ENCODE results near the gene OGFOD3. TPM values are rescaled to one million over a fixed set of nuclear protein-coding genes. Genes with fewer than 3 reads are reported as not detected.

Gene OGFOD3, protein sequence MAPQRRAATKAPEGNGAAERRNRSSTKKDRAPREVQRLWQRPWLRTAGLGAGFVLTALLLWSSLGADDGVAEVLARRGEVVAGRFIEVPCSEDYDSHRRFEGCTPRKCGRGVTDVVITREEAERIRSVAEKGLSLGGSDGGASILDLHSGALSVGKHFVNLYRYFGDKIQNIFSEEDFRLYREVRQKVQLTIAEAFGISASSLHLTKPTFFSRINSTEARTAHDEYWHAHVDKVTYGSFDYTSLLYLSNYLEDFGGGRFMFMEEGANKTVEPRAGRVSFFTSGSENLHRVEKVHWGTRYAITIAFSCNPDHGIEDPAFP
- 10 to 100 TPM; 14.1 to 28.2 (median 22.1) TPM for total RNA-seq
- 10 to 100 TPM in 1 of 3 donors, 1 to 10 TPM in 2; 6.0 to 23.4 (median 6.9) TPM for polyA plus RNA-seq

DNA sequence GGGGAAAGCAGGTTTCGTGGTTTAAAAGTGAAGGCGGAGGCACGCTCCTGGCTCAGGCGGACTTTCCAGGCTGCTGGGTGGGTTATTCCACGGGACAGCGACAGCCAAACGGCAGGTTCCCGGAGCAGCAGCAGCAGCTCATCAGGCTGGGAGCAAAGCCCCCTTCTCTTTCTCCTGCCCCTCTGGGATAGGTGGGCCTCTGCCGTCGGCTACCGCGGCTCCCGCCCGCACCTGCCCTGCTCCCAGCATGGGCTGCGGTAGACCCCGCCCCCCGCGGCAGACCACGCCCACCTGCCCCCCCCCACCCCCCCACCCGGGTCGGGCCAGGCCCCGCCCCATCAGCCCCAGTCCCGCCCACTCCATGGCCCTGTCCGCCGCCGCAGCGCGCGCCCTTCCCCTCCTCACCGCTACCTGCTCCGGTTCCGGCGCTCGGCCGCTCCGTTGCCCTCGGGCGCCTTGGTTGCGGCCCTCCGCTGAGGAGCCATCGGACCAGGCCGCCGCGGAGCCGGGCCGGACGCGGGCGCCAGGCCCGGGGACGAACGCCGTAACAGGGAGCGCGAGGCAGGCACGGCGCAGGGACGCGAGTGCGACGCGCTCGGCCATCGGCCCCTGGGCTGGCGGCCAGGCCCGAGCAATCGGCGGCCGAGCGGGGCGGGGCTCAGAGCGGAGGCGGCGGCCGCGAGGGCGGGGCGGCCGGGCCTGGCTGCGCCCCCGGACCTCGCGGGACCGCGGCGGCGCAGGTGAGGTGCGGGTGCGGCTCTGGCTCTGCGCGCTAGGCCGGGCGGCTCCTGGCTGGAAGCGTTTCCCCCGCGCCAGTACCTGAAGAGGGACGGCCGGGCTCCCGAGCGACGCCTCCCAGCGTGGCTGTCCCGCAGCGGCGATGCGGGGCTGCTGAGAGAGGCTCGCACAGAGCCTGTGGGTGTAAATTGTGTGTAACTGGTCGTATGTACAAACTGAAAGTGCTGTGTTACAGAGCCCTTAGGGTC, at the start of gene OGFOD3, which contains the start of gene HEXD:
OGFOD3 (minus strand) TSS at position 586 of the 986 bp plus-strand sequence; CDS start at position 485, 101 bp downstream.
HEXD (plus strand) TSS at position 347 of the 986 bp plus-strand sequence. CDS start 1,453 bp downstream, outside the sequence.
- 1 to 2% methylated on average over 108 of the region's 108 CpGs for WGBS, 2 donors
- Histone ChIP-seq H3K4me3 (peak within 1 kb of the TSS; percentile 55 to 77 (median 74)), H3K27ac (peak within 1 kb of the TSS; percentile 86 to 94 (median 89)), H3K4me1 (peaks cover 0 to 26% (median 12%) of the 10 kb centered on the region in 4 donors), H3K27me3 (no peaks in the 10 kb centered on the region), H3K9me3 (peaks cover 0 to 2% (median 0%) of the 10 kb centered on the region in 4 donors), H3K36me3 (peaks cover 0 to 10% (median 3%) of the 10 kb centered on the region in 4 donors)
- intact Hi-C loops (cut with DNase I) = loop anchor here (2.0 to 10.0 kb wide), 2 partner anchors 33 to 213 kb away; partner anchors contain the start of gene CYBC1
- TF ChIP-seq, protein P1, sequence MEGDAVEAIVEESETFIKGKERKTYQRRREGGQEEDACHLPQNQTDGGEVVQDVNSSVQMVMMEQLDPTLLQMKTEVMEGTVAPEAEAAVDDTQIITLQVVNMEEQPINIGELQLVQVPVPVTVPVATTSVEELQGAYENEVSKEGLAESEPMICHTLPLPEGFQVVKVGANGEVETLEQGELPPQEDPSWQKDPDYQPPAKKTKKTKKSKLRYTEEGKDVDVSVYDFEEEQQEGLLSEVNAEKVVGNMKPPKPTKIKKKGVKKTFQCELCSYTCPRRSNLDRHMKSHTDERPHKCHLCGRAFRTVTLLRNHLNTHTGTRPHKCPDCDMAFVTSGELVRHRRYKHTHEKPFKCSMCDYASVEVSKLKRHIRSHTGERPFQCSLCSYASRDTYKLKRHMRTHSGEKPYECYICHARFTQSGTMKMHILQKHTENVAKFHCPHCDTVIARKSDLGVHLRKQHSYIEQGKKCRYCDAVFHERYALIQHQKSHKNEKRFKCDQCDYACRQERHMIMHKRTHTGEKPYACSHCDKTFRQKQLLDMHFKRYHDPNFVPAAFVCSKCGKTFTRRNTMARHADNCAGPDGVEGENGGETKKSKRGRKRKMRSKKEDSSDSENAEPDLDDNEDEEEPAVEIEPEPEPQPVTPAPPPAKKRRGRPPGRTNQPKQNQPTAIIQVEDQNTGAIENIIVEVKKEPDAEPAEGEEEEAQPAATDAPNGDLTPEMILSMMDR (IDR thresholded peaks at IDR 0.05) = no peak
- TF ChIP-seq POLR2AphosphoS5 (IDR thresholded peaks at IDR 0.05) = peak in 2 of 4 donors; percentile 23 to 30
- peak; percentile 86 for DNase-seq

DNA sequence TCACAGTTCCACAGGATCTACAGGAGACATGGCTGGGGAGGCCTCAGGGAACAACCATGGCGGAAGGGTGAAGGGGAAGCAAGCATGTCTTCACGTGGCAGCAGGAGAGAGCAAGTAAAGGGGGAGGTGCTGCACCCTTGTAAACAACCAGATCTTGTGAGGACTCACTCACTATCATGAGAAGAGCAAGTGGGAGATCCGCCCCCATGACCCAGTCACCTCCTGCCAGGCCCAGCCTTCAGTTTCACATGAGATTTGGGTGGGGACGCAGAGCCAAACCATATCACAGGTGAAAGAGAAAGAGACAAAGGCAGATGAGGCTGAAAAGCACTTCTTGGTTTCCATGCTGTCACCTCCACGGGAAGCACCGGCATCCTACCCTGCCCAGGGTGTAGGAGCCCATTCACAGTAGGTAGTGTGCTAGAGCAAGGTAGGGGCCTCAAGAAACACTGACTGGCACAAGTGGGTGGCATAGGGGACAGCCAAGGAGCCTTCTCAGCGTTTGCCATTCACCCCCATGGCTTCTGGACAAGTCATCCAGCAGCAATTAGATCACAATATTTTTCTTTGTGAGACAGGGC, 46.7 kb upstream of the OGFOD3 start:
- DNase-seq = no peak
- H3K4me1 ChIP-seq = peaks cover 0 to 2% (median 0%) of the 10 kb centered on the region in 4 donors
- H3K4me3 ChIP-seq = no peak overlapping the region
- H3K27ac ChIP-seq = no peak overlapping the region
- H3K27me3 ChIP-seq = no peaks in the 10 kb centered on the region
- WGBS, 2 donors = 84 to 88% methylated on average over 7 of the region's 7 CpGs
- peaks cover 12 to 99% (median 49%) of the 10 kb centered on the region in 4 donors for H3K36me3 ChIP-seq
- intact Hi-C loops (cut with DNase I) = no loop called here
- no peak for TF ChIP-seq EP300 (IDR thresholded peaks at IDR 0.05)
- TF ChIP-seq, protein P1 (IDR thresholded peaks at IDR 0.05) = no peak
- TF ChIP-seq POLR2A (IDR thresholded peaks at IDR 0.05) = no peak
- no peak for TF ChIP-seq POLR2AphosphoS5 (IDR thresholded peaks at IDR 0.05)
- H3K9me3 ChIP-seq = no peaks in the 10 kb centered on the region

DNA sequence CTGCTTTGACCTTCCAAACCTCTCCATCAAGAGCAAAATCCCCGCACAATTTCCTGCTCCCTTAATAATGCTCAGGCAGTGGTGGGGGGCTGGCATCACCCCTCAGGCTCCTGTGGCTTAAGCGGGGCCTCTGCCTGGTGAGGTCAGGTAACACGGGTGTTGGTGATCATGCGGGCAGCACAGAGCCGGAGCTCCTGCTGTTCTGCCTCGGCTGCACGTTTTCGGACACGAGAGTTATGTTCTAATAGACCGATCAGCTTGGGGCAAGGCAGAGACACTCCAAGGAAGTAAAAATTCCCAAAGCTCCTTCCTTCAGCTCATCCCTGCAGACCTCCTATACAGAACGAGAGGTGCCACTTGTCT, 46.2 kb upstream of the OGFOD3 start:
- no peaks in the 10 kb centered on the region for H3K27me3 ChIP-seq
- no peak overlapping the region for H3K27ac ChIP-seq
- H3K36me3 ChIP-seq = peaks cover 12 to 97% (median 46%) of the 10 kb centered on the region in 4 donors
- TF ChIP-seq POLR2A (IDR thresholded peaks at IDR 0.05) = no peak
- TF ChIP-seq POLR2AphosphoS5 (IDR thresholded peaks at IDR 0.05) = no peak
- no peak for TF ChIP-seq EP300 (IDR thresholded peaks at IDR 0.05)
- TF ChIP-seq, protein P1 (IDR thresholded peaks at IDR 0.05) = no peak
- intact Hi-C loops (cut with DNase I) = no loop called here
- no peak overlapping the region for H3K4me3 ChIP-seq
- no peak for DNase-seq
- no peaks in the 10 kb centered on the region for H3K9me3 ChIP-seq
- H3K4me1 ChIP-seq = peaks cover 0 to 7% (median 3%) of the 10 kb centered on the region in 4 donors
- 93 to 95% methylated on average over 11 of the region's 11 CpGs for WGBS, 2 donors

DNA sequence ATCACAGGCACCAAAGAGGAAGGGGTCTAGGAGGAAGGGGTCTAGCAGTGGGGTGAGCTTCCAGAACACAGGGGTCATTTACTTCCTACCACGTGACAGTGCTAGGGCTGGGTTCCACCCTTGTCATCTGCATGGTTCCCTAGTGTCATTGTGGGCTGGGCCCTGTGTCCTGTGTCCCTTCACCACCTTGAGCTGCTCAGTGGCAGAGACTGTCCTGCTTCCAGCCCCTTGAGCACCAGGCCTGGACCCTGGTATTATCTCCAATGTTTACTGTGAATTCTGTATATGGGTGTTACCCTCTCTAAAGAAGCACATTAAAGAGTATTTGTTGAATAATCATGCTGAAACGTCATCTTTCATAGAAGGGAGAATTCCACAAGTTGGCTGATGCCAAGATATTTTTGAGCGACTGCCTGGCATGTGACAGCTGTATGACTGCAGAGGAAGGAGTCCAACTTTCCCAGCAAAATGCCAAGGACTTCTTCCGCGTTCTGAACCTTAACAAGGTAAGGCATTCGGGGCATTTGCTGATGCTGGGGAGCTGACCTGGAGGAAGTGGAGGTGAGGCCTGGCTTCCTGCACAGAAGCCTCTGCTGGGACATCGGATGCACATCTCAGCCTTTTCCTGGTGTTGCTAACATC, 45.7 kb upstream of the OGFOD3 start:
- intact Hi-C loops (cut with DNase I) = no loop called here
- Histone ChIP-seq H3K4me3 (no peak overlapping the region), H3K27me3 (no peaks in the 10 kb centered on the region), H3K36me3 (peaks cover 12 to 92% (median 44%) of the 10 kb centered on the region in 4 donors), H3K27ac (no peak overlapping the region), H3K9me3 (no peaks in the 10 kb centered on the region), H3K4me1 (peaks cover 0 to 12% (median 8%) of the 10 kb centered on the region in 4 donors)
- WGBS, 2 donors = 86 to 88% methylated on average over 7 of the region's 7 CpGs
- TF ChIP-seq EP300 (IDR thresholded peaks at IDR 0.05) (no peak), POLR2A (IDR thresholded peaks at IDR 0.05) (no peak)
- no peak for DNase-seq
